Right renal cortex interstitium (tissue), 3 donors: ENCODE data around the gene CNOT9. TPM values are rescaled to one million over a fixed set of nuclear protein-coding genes. Genes with fewer than 3 reads are reported as not detected.

Experiments used
- DNase-seq, 3 donors: peaks; one replicate each; pipeline ENCODE4 v3.0.0-alpha.2; 2013; ENCODE audit warnings: low read depth in 3 of 3, low spot score in 2 of 3
- polyA plus RNA-seq, 3 donors: library from polyadenylated mRNA; unstranded; fragments of 120-200 nt; gene quantifications; one replicate each; pipeline ENCODE4 v1.2.1, GENCODE V29; 2013; ENCODE audit not compliant: insufficient read length in 3 of 3

The CNOT9 gene
- polyA plus RNA-seq, 3 donors, result 44.6 to 50.3 (median 50.0) TPM

DNA sequence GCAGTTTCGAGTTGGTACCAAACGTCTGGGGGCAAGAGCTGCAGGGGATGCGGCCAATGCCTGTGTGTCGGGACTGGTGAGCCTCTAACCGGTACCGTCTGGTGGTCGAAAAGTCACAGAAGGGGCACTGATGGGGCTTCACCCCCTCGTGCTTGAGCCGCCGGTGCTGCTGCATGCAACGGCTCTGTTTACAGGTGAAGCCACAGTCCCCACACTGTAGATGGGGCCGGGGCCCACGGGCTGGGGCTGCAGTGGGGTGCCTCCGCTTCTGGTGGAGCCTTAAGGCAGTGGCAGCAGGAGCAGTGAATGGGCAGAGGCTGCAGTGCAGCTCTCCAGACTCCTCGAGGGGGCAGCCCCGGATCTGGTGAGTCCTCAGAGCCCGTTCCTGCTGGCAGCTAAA lies 74.1 kb downstream of the CNOT9 start:
- DNase-seq, result no peak

DNA sequence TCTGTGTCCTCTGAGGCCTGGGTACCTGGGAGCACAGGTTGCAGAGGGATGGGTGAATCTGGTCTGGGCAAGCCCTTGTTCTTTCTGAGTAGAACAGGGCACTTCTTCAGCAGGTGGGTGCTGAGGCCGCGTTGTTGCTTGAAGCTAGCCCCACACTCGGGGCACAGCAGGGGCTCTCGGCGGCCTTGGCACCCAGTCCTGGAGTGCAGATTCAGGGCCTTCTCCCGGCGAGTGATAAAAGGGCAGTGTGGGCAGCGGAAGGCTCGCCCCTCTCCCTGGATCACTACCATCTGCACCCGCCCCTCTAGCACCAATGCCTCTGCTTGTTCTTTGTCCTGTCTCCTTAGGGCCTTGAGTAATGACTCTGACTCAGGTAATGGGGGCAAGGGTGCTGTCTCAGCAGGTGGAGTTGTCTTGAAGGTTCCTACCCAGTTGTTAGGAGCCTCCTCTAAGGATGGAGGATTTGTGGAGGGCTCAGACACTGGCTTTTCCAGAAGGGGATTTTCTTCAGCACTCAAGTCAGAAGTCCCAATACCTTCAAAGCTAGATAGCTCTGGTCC lies 75.2 kb downstream of the CNOT9 start:
- DNase-seq, result no peak

DNA sequence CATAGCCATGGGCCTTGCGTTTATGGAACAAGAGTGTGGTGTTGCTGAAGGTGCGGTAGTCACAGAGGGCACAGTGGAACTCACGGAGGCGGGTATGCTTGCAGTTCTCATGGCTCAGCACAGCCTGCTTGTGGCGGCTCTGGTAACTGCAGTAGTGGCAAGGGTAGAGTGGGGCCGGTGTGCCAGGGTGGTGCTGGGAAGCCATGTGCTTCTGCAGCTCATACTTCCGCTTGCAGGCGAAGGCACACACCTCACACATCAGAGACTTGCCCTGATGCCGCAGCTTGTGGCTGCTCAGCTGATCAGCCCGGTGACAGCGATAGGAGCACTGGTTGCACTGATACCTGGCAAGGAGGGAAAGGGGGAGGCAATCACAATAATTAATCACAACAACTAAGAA lies 76.1 kb downstream of the CNOT9 start:
- no peak for DNase-seq

DNA sequence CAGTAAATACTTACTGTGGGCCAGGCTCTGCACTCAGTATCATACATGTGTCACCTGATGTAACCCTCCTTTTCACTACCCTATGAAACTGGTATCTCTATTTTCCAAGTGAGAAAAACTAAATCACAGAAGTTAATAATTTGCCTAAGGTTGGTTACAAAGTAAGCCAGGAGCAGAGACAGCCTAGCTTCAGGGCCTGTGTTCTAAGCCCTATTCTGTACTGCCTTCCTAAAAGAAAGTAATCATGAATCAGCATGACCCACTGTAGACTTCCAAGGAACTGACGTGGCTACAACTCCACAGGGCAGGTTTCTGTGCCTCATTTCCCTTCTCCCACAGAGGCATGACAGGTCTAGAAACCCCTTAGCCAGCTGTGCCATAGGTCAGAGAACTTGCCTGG lies 76.5 kb downstream of the CNOT9 start:
- DNase-seq, result no peak

Other genes with a start within 250 kb of the CNOT9 start
- 1 to 10 TPM; 4.7 to 5.8 (median 5.1) TPM for gene CATIP, start 212.0 kb upstream of the CNOT9 start, polyA plus RNA-seq
- gene SLC11A1, start 186.6 kb upstream of the CNOT9 start, polyA plus RNA-seq, result under 1 TPM; 0.56 to 0.98 (median 0.68) TPM
- 100 to 1,000 TPM; 124 to 134 (median 127) TPM for gene CTDSP1, start 169.0 kb upstream of the CNOT9 start, polyA plus RNA-seq
- 10 to 100 TPM; 18.8 to 26.9 (median 25.1) TPM for gene VIL1, start 149.7 kb upstream of the CNOT9 start, polyA plus RNA-seq
- gene USP37, start 488 bp upstream of the CNOT9 start, polyA plus RNA-seq, result 10 to 100 TPM; 16.2 to 22.0 (median 20.7) TPM
- 1 to 10 TPM; 5.9 to 10.0 (median 8.8) TPM for gene PLCD4, start 39.1 kb downstream of the CNOT9 start, polyA plus RNA-seq
- gene ZNF142, start 90.8 kb downstream of the CNOT9 start, polyA plus RNA-seq, result 10 to 100 TPM; 13.9 to 16.3 (median 16.1) TPM
- 10 to 100 TPM; 44.2 to 55.1 (median 50.8) TPM for gene BCS1L, start 90.8 kb downstream of the CNOT9 start, polyA plus RNA-seq
- 10 to 100 TPM; 49.4 to 54.3 (median 51.0) TPM for gene RNF25, start 103.2 kb downstream of the CNOT9 start, polyA plus RNA-seq
- 10 to 100 TPM; 55.3 to 70.7 (median 62.0) TPM for gene STK36, start 103.2 kb downstream of the CNOT9 start, polyA plus RNA-seq
- gene TTLL4, start 142.0 kb downstream of the CNOT9 start, polyA plus RNA-seq, result 10 to 100 TPM; 28.7 to 33.4 (median 30.6) TPM
- gene CYP27A1, start 213.3 kb downstream of the CNOT9 start, polyA plus RNA-seq, result 10 to 100 TPM; 47.8 to 59.3 (median 57.3) TPM